A549 treated with CpdA at 1 μM for 4 hours (cell line): ENCODE results near the gene TRAPPC13. TPM values are rescaled to one million over a fixed set of nuclear protein-coding genes. Genes with fewer than 3 reads are reported as not detected.

Source experiments
- total RNA-seq: library from RNA; stranded (reverse); fragments of 200-300 nt; extraction: Qiagen RNA extraction; gene quantifications from 5 replicates; pipeline ENCODE4 v1.2.3, GENCODE V29; 2022; ENCODE audit warnings: low read depth

The TRAPPC13 gene, protein sequence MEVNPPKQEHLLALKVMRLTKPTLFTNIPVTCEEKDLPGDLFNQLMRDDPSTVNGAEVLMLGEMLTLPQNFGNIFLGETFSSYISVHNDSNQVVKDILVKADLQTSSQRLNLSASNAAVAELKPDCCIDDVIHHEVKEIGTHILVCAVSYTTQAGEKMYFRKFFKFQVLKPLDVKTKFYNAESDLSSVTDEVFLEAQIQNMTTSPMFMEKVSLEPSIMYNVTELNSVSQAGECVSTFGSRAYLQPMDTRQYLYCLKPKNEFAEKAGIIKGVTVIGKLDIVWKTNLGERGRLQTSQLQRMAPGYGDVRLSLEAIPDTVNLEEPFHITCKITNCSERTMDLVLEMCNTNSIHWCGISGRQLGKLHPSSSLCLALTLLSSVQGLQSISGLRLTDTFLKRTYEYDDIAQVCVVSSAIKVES
- total RNA-seq = 11.4 to 19.9 TPM (median 13.3 TPM) in 5 replicates

GRCh38 chr5:65624571-65625555, at the start of gene TRAPPC13, which contains the start of gene SHLD3:
TRAPPC13 (plus strand) TSS chr5:65625027; CDS start chr5:65625061, 34 bp downstream.
SHLD3 (plus strand) TSS chr5:65625027; CDS start chr5:65629588, 4,561 bp downstream.

DNA sequence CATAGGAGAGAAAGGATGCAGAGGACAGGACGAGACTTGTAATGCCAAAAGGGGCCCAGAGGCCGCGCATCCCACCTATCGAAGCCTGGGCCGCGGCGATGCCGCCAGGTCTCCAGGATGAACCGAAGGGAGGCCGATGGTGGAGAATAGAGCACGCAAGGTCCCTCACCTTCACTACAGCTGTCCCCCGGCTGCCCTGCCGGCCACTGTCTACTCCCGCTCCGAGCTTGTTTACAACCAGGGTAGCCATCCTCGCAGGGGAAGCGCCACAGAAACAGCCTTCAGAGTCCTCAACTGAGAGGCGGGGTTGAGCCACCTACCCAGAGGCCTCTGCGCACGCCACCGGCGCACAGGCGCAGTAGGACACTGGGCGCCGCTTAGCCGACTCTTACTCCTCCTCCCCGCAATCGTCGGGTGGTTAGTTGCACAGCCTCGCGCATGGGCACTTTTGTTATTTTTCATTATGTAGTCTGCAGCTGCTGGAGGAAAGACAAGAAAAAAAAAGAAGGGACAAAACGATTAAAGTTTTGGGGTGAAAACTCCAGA, 729 bp upstream of the TRAPPC13 start, which contains the start of gene TRIM23:
Gene TRIM23, minus strand, starts transcription at position 309 of the 546 bp plus-strand sequence. Its CDS starts 59 bp downstream, at position 250.

Other genes starting within 250 kb of the TRAPPC13 start
- gene ADAMTS6, start 143.1 kb upstream of the TRAPPC13 start, total RNA-seq = 0.03 to 0.12 TPM (median 0.08 TPM) in 4 of 5 replicates, not detected in the other
- 29.7 to 35.5 TPM (median 31.2 TPM) in 5 replicates for gene CENPK, start 61.9 kb upstream of the TRAPPC13 start, total RNA-seq
- gene PPWD1, start 61.7 kb upstream of the TRAPPC13 start, total RNA-seq = 19.5 to 24.2 TPM (median 20.6 TPM) in 5 replicates
- gene TRIM23, start 694 bp upstream of the TRAPPC13 start, total RNA-seq = 5.0 to 8.9 TPM (median 8.1 TPM) in 5 replicates
- gene SHLD3, start within 50 bp of the TRAPPC13 start, total RNA-seq = 1.8 to 3.3 TPM (median 2.2 TPM) in 5 replicates
- 4.8 to 9.2 TPM (median 7.3 TPM) in 5 replicates for gene SGTB, start 97.1 kb downstream of the TRAPPC13 start, total RNA-seq
- 49.0 to 75.8 TPM (median 61.3 TPM) in 5 replicates for gene NLN, start 97.2 kb downstream of the TRAPPC13 start, total RNA-seq